KOPT-K1 (cell line): ENCODE measurements around the gene DNM3.

Source experiments
- H3K27ac ChIP-seq: fragments of 200-600 bp; sonication (generic); 2 replicates; pipeline ENCODE4 v1.5.1; 2016; ENCODE audit warnings: antibody characterized with exemption, mild to moderate bottlenecking, low read depth, low read length; ENCODE audit not compliant: poor library complexity, severe bottlenecking
- H3K36me3 ChIP-seq: fragments of 200-600 bp; sonication (generic); 2 replicates; pipeline ENCODE4 v1.5.1; 2017; ENCODE audit warnings: antibody characterized with exemption, mild to moderate bottlenecking, low read length, moderate library complexity; ENCODE audit not compliant: insufficient read depth
- H3K9me3 ChIP-seq: fragments of 200-600 bp; sonication (generic); 2 replicates; pipeline ENCODE4 v1.5.1; 2017; ENCODE audit warnings: antibody characterized with exemption, low read length, mild to moderate bottlenecking; ENCODE audit not compliant: insufficient read depth, poor library complexity, severe bottlenecking

The DNM3 gene

DNA sequence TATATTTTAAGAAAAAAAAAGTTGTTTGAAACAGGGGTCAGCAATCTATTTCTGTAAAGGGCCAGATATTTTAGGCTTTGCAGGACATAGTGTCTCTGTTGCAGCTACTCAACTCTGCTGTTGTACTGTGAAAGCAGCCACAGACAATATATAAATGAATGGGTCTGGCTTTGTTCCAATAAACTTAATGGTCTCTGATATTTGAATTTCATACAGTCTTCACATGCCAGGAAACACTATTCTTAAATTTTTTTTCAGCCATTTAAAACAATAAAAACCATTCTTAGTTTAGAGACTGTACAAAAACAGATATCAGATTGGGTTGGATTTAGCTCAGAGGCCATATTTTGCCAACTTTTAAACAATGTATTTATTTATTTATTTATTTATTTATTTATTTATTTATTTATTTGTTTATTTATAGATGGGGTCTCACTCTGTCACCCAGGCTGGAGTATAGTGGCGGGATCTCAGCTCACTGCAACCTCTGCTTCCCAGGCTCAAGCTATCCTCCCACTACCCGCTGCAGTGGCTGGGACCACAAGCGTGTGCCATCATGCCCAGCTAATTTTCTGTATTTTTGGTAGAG is 102.8 kb downstream of the DNM3 start:
- Histone ChIP-seq H3K9me3 (no peaks in the 10 kb centered on the region), H3K36me3 (no peaks in the 10 kb centered on the region), H3K27ac (no peak overlapping the region)

DNA sequence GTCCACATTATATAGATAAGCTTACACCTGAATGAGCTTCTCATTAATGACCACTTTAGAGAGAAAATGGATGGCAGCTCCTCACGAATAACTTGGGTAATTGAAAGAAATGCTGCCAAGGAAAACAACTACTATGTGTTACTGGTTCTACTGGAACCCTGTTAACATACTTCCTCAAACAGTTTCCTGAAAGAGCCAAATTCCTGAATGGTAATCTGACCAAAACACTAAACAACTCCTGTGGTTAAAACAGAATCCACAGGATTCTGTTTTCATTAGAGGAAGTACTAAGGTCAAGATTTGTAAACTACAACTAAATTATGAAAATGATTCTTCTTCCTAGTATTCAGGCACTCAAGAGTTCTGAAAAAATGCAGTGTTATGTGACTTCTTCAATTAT is 107.2 kb downstream of the DNM3 start:
- Histone ChIP-seq H3K27ac (no peak overlapping the region), H3K9me3 (no peaks in the 10 kb centered on the region), H3K36me3 (no peaks in the 10 kb centered on the region)

DNA sequence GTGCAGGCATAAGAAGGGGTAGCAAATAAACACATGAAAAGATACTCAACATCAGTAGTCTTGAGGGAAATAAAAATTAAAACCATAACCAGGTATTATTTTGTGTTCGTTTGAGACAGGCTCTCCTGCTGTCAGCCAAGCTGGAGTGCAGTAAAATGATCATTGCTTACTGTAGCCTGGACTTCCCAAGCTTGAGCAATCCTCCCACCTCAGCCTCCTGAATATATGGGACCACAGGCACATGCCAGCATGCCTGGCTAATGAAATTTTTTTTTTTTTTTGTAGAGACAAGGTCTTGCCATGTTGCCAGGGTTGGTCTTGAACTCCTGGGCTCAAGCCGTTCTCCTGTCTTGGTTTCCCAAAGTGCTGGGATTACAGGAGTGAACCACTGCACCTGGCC is 108.0 kb downstream of the DNM3 start:
- H3K27ac ChIP-seq = no peak overlapping the region
- no peaks in the 10 kb centered on the region for H3K36me3 ChIP-seq
- no peaks in the 10 kb centered on the region for H3K9me3 ChIP-seq

DNA sequence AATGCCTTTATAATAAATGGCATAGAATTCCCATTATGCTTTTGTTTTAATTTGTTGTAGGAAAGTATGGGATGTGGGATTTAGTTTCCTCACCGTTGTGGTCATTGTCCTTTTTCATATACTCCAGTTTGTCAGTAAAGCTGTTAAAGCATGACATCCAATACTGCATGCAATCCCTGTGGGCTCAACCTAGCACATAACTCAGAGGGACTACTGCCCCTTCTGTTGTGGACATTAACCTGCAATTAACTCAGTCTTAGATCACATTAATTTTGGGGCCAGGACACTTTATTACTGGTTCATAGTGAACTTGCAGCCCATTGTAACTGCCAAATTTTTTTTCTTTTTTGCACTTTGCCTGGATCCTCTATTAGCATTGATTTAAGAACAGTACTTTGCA is 112.5 kb downstream of the DNM3 start:
- Histone ChIP-seq H3K27ac (no peak overlapping the region), H3K9me3 (peaks cover 7% of the 10 kb centered on the region), H3K36me3 (no peaks in the 10 kb centered on the region)

DNA sequence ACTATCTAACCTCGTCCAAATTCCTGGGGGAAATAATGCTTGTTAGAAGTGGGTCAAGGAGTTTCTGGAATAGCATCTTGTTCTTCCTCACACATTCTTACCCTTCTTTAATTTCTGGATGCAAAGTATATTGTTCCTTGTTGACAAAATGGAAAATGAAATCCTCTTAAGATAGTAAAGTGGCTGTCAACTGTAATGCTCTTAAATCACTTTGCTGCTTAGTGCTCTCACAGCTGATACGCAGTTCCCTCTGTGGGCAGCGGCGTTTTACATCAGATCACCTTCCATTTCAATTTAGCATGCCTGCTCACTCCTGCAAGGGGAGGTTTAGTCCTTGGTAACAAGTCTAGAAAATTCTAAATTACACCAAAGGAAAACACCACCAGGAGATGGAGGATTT is 113.1 kb downstream of the DNM3 start:
- Histone ChIP-seq H3K36me3 (no peaks in the 10 kb centered on the region), H3K27ac (no peak overlapping the region), H3K9me3 (peaks cover 7% of the 10 kb centered on the region)

DNA sequence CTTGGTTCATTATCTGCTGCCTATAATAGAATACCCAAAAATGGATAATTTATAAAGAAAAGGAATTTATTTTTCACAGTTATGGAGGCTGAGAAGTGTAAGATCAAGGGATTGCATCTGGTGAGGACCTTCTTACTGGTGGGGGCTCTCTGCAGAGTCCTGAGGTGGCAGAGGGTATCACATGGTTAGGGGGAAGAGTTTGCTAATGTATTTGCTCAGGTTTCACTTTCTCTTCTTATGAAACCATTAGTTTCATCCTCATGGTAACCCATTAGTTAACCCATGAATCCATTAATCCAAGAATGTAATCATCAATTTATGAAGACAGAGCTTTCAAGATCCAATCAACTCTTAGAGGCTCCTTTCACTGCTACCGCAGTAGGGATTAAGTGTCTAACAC is 120.6 kb downstream of the DNM3 start:
- H3K36me3 ChIP-seq = no peaks in the 10 kb centered on the region
- no peak overlapping the region for H3K27ac ChIP-seq
- peaks cover 7% of the 10 kb centered on the region for H3K9me3 ChIP-seq

DNA sequence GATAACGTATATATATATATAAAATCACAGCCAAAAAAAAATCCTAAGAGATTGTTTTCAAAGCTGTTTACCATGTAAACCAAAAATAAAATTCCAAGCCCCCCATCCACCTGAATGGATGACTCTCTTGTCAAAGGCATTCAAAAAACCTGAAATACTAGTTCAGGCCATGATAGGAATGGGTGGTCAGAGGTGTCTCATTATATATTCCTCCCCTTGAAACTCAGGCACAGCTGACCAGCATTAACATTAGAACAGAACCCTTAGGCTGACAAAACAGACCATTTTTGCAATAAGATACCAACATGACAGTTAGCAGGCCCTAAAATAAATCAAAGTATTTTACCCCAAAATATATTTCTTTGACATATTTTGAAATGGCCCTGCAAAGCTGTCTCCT is 122.5 kb downstream of the DNM3 start:
- Histone ChIP-seq H3K27ac (no peak overlapping the region), H3K36me3 (no peaks in the 10 kb centered on the region), H3K9me3 (no peaks in the 10 kb centered on the region)

DNA sequence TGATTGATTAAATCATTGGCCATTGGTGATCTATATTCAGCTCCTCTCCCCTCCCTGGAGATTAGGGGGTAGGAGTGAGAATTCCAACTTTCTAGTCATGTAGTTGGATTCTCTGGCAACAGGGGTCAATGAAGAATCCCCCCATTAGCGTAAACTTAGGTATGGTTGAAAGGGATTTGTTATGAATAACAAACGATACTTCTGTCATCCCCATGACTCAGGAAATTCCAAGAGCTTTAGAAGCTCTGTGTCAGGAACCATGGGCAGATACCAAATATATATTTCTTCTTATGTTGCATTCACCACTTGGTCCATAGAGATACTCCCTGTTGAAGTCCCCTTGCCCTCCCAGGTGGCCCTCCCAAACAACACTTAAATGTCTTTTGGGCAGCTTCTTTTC is 124.5 kb downstream of the DNM3 start:
- Histone ChIP-seq H3K36me3 (no peaks in the 10 kb centered on the region), H3K27ac (no peak overlapping the region), H3K9me3 (no peaks in the 10 kb centered on the region)

DNA sequence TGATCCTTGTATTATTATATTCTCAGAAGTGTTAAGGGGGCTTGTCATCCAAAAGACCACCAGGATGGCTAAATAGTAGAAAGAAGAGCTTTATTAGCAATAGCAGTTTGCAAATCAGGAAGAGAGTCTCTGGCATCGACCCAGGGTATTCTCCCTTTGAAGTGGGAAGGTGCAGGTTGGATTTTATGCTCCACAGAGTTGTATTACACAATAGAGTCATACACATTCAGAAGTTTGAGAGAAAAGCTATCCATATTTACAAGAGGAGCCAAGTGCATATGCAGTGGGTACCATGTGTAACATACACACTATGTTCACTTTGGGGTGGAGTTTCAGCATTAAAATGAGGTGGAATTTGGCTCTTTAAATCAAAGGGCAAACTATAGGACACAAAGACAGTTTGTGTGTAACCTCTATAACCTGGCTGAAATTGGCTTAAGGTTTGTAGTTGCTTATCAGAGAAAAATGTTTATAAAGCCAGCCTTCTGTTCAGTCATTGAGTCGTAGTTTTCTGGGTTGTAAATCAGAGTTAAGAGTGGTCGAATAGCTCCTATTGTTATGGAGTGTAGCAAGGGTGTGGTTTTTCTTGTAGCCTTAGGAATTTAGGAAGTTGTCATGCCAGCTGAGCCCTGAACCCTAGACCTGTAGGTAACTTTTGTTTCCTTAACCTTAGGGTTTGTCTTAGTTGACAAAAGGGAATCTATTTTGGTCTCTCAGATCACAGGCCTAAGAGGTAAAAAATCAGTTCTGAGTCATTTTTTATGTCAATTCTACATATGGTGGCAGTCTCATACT is 125.3 kb downstream of the DNM3 start:
- H3K27ac ChIP-seq = no peak overlapping the region
- no peaks in the 10 kb centered on the region for H3K9me3 ChIP-seq
- no peaks in the 10 kb centered on the region for H3K36me3 ChIP-seq

DNA sequence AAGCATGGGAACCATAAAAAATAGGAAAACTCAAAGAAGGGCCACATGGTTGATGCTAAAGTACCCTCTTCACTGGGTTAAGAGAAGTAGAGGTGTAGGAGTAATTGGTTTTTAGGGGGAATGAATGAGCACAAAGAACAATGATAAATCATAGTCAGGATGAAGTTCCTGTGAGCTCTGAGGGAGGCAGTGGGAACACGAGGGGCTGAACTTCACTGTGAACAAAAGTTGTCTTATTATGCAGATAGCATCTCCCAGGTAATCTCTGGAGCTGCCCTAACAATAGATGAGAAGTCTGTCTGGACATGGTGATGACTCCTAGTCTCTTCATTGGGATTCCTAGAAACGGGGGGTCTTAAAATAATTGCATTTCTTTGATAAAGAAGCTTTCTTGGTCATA is 127.9 kb downstream of the DNM3 start:
- Histone ChIP-seq H3K36me3 (no peaks in the 10 kb centered on the region), H3K27ac (no peak overlapping the region), H3K9me3 (no peaks in the 10 kb centered on the region)

DNA sequence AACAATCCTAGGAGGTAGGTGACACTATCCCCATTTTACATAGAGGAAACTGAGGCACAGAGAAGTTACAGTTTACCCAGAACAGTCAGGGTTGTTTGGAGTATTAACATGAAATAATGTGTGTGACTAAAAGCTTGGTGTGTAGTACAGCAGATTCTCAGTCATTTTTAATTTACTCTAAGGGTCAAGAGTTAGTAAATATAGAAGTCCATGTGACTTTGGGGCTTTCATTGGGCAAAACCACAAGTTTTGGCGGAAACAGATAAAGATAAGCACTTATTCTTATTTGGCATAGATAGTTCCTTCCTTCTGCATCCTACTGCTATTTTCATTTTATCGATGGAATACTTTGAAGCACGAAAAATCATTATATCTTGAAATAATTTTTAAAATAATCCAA is 128.5 kb downstream of the DNM3 start:
- no peak overlapping the region for H3K27ac ChIP-seq
- no peaks in the 10 kb centered on the region for H3K36me3 ChIP-seq
- no peaks in the 10 kb centered on the region for H3K9me3 ChIP-seq

DNA sequence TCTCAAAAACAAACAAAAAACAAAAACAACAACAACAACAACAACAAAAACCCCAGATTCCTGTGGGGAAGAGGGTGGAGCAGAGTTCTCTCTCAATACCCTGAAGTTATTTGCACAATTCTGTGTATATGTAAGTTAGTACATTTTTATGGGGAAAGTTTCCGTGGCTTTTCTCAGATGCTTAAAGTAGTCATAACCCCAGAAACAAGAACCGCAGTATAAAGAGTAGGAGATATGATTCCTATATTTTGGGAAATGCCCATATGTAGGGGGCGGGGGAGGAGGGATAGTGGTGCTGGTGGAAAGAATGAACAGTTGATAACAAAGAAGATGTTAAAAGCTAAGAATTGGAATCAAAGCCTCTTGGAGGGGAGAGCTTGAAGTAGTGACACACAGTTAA is 131.5 kb downstream of the DNM3 start:
- Histone ChIP-seq H3K36me3 (no peaks in the 10 kb centered on the region), H3K27ac (no peak overlapping the region), H3K9me3 (no peaks in the 10 kb centered on the region)

DNA sequence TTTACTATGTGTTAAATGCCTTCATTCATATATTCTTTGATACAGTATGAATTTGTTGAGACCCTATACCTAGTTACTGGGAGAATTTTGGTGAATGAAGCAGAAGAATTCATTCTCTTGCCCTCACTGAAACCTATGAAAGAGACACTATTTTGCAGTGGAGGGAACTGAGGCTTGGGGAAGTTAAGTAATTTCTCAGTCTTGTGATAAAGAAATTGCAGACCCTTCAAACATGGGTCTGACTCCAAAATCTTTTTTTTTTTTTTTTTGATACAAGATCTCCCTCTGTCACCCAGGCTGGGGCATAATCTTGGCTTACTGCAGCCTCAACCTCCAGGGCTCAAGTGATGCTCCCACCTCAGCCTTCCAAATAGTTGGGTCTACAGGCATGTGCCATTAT is 132.1 kb downstream of the DNM3 start:
- H3K36me3 ChIP-seq = no peaks in the 10 kb centered on the region
- no peaks in the 10 kb centered on the region for H3K9me3 ChIP-seq
- H3K27ac ChIP-seq = no peak overlapping the region

DNA sequence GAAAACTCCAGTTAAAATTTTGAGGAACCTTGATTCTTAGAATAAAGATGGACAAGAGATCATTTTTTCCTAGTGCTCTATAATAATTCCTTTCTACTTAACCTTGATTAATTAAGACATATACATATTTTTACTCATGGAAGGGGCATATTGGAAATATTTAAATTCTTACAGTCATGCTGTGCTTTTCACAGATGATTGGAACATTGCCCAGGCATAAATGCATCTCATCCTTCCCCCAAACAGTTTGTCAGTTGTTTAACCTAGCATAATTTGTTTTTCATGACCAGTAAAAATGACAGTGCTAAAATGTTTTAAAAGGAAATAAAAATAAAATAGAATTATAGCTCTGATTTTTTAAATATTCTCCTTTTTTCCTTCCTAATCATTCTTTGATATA is 140.0 kb downstream of the DNM3 start:
- Histone ChIP-seq H3K9me3 (no peaks in the 10 kb centered on the region), H3K27ac (no peak overlapping the region), H3K36me3 (no peaks in the 10 kb centered on the region)

DNA sequence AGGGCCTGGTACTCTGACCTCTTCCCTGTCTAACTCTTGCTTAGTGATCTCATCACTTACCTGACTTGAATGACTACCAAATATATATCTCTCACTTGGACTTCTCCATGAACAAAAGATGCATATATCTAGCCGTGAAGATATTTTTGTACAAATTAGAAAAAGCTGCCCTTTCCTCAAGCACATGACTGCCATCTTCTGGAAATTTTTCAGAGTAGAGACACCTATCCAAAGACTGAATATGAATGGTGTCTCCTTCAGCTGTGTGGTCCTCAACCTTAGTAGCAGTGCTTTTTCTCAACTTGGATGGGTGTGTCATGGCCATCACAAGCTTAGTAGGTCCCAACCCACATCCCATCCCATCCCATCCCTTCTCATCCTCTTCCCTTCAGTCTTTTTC is 142.3 kb downstream of the DNM3 start:
- H3K36me3 ChIP-seq = no peaks in the 10 kb centered on the region
- H3K27ac ChIP-seq = no peak overlapping the region
- no peaks in the 10 kb centered on the region for H3K9me3 ChIP-seq

DNA sequence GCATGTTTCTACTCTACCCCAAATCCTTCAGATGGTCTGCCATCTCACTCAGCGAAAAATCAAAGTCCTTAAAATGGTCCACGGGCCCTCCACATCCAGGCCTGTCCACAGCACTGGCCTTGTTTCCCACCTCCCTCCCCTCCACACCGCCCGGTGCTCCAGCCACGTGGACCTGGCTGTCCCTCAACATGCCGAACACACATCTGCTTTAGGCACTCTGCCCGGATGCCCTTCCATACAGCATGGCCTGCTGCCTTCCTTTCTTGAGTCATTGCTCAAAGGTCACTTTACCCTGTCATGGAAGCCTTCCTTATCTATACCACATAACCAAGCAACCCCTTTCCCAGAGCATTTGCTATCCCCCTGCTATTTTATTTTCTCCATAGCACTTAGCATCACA is 143.0 kb downstream of the DNM3 start:
- Histone ChIP-seq H3K36me3 (no peaks in the 10 kb centered on the region), H3K9me3 (no peaks in the 10 kb centered on the region), H3K27ac (no peak overlapping the region)
